B cell (primary cell): ENCODE data around the gene CXorf65. TPM values are rescaled to one million over a fixed set of nuclear protein-coding genes. Genes with fewer than 3 reads are reported as not detected.

Experiments used
- ATAC-seq: fragments of 200-7000 bp; cut with Tn5 transposase; one replicate; pipeline ENCODE4 v1.10.0; 2021; ENCODE audit warnings: low read depth, mild to moderate bottlenecking, moderate number of reproducible peaks, moderate library complexity
- CTCF ChIA-PET: fragments of 350-600 bp; sonication (Branson Sonifier 250); formaldehyde crosslinking; loops from one replicate; lab custom pipeline; 2021; ENCODE audit warnings: antibody characterized with exemption, inconsistent platforms; lab: Charles Lee
- POLR2A ChIA-PET: fragments of 350-600 bp; sonication (Branson Sonifier 250); formaldehyde crosslinking; loops from one replicate; lab custom pipeline; 2021; ENCODE audit warnings: antibody characterized with exemption; lab: Charles Lee
- DNase-seq: peaks from one replicate; pipeline ENCODE4 v3.0.0; 2013
- H2AFZ ChIP-seq: 2 replicates; pipeline ENCODE4 v1.6.1; 2012; ENCODE audit warnings: mild to moderate bottlenecking, low read depth, low read length; ENCODE audit not compliant: insufficient read depth, poor library complexity, severe bottlenecking
- H3K27ac ChIP-seq, 2 donors: 1 replicate in 1 of 2; 2 replicates in 1 of 2; pipeline ENCODE4 v1.5.1; 2012 to 2013; ENCODE audit warnings: low read length in 2 of 2, mild to moderate bottlenecking in 2 of 2, moderate library complexity in 1 of 2
- H3K27me3 ChIP-seq, 4 experiments: fragments of 200-600 bp in 1 of 4; sonication (generic) in 1 of 4; replicated peaks in 1 of 4; 1 replicate in 2 of 4; 2 replicates in 2 of 4; pipeline versions ENCODE4 v1.6.1 to v1.7.0; 2013 to 2016; ENCODE audit warnings: low read length in 3 of 4, mild to moderate bottlenecking in 2 of 4, mixed read lengths in 1 of 4, moderate library complexity in 1 of 4; ENCODE audit not compliant: insufficient read depth in 4 of 4, control insufficient read depth in 3 of 4; ENCODE audit errors: control extremely low read depth in 1 of 4
- H3K36me3 ChIP-seq, 2 experiments: replicated peaks in 1 of 2; 1 replicate in 1 of 2; 2 replicates in 1 of 2; pipeline versions ENCODE4 v1.6.1 to v1.7.1; 2013; ENCODE audit warnings: low read length in 1 of 2; ENCODE audit not compliant: insufficient read depth in 2 of 2, control insufficient read depth in 1 of 2; ENCODE audit errors: control extremely low read depth in 1 of 2, extremely low read depth in 1 of 2
- H3K4me1 ChIP-seq, 2 donors: fragments of 200-600 bp in 1 of 2; sonication (generic) in 1 of 2; 1 replicate in 1 of 2; 2 replicates in 1 of 2; pipeline versions ENCODE4 v1.5.1 to v1.6.1; 2013 to 2017; ENCODE audit warnings: low read length in 2 of 2; ENCODE audit not compliant: control insufficient read depth in 2 of 2, insufficient read depth in 2 of 2
- H3K4me2 ChIP-seq: replicated peaks from 2 replicates; pipeline ENCODE3; 2012; ENCODE audit warnings: mild to moderate bottlenecking, low read depth, low read length; ENCODE audit not compliant: poor library complexity, severe bottlenecking
- H3K4me3 ChIP-seq, 5 experiments: fragments of 200-600 bp in 1 of 5; sonication (generic) in 1 of 5; 1 replicate in 3 of 5; 2 replicates in 2 of 5; pipeline versions ENCODE4 v1.5.1 to v1.7.0; 2011 to 2016; ENCODE audit warnings: low read length in 4 of 5, mild to moderate bottlenecking in 4 of 5, low read depth in 2 of 5, control low read depth in 1 of 5, moderate library complexity in 1 of 5; ENCODE audit not compliant: insufficient read depth in 1 of 5; ENCODE audit errors: control extremely low read depth in 1 of 5, extremely low read depth in 1 of 5
- H3K79me2 ChIP-seq: fragments of 200-600 bp; sonication (generic); one replicate; pipeline ENCODE4 v1.6.0; 2016; ENCODE audit warnings: low read length; ENCODE audit not compliant: control insufficient read depth, insufficient read depth
- H3K9ac ChIP-seq: fragments of 200-600 bp; sonication (generic); 2 replicates; pipeline ENCODE4 v1.6.1; 2017; ENCODE audit warnings: mild to moderate bottlenecking, low read length, moderate library complexity
- H3K9me3 ChIP-seq, 3 donors: one replicate each; pipeline versions ENCODE4 v1.6.1 to v1.7.1; 2013; ENCODE audit warnings: low read length in 2 of 3; ENCODE audit not compliant: control insufficient read depth in 2 of 3, insufficient read depth in 1 of 3; ENCODE audit errors: control extremely low read depth in 1 of 3
- H4K20me1 ChIP-seq: 2 replicates; pipeline ENCODE4 v1.6.0; 2012; ENCODE audit warnings: mild to moderate bottlenecking, low read length; ENCODE audit not compliant: insufficient read depth, control insufficient read depth, poor library complexity, severe bottlenecking
- H3K27ac Mint-ChIP-seq: one replicate; pipeline ENCODE4 v1.8.0; 2021; ENCODE audit warnings: mixed read lengths
- H3K27me3 Mint-ChIP-seq: one replicate; pipeline ENCODE4 v1.8.0; 2021; ENCODE audit warnings: mixed read lengths
- H3K4me1 Mint-ChIP-seq: one replicate; pipeline ENCODE4 v1.8.0; 2021; ENCODE audit warnings: mixed read lengths
- H3K4me3 Mint-ChIP-seq: one replicate; pipeline ENCODE4 v1.8.0; 2021; ENCODE audit warnings: mixed read lengths
- H3K9me3 Mint-ChIP-seq: one replicate; pipeline ENCODE4 v1.8.0; 2022; ENCODE audit warnings: mixed read lengths; ENCODE audit not compliant: insufficient read depth
- EZH2 ChIP-seq: IDR thresholded peaks from 2 replicates; pipeline ENCODE4 v1.6.1; 2012; ENCODE audit warnings: borderline replicate concordance, low read depth, mild to moderate bottlenecking, moderate library complexity, low read length; ENCODE audit not compliant: insufficient read depth, poor library complexity, severe bottlenecking
- WGBS: methylation state at CpG from one replicate; pipeline ENCODE4 v1.1.5; 2013; ENCODE audit warnings: missing lambda C conversion rate; ENCODE audit not compliant: insufficient coverage; 5-methylcytosine and 5-hydroxymethylcytosine counted together
- intact Hi-C: fragments of 100-400 bp; cut with micrococcal nuclease; formaldehyde crosslinking; loops from one replicate; pipeline ENCODE4 v1.10.0; 2022
- polyA plus RNA-seq: library from polyadenylated mRNA; depleted of rRNA; stranded (reverse); fragments of >200 nt; gene quantifications from 2 replicates; pipeline ENCODE4 v1.2.3, GENCODE V29; 2012
- total RNA-seq, 2 donors: library from RNA; stranded (reverse); fragments of 120-200 nt in 1 of 2; gene quantifications; 1 replicate in 1 of 2; 2 replicates in 1 of 2; pipeline versions ENCODE4 v1.2.3 to v1.2.4, GENCODE V29; 2013 to 2022
- TF ChIP-seq, protein P1 (sequence below): fragments of 200-600 bp; IDR thresholded peaks from one replicate; pipeline ENCODE4 v1.8.0; 2022; ENCODE audit warnings: antibody characterized with exemption, mild to moderate bottlenecking

The CXorf65 gene
- total and polyA plus RNA-seq, 2 donors (not counting 1 experiment from before 2014, with no cell fraction given): 25.6 to 49.6 TPM

DNA sequence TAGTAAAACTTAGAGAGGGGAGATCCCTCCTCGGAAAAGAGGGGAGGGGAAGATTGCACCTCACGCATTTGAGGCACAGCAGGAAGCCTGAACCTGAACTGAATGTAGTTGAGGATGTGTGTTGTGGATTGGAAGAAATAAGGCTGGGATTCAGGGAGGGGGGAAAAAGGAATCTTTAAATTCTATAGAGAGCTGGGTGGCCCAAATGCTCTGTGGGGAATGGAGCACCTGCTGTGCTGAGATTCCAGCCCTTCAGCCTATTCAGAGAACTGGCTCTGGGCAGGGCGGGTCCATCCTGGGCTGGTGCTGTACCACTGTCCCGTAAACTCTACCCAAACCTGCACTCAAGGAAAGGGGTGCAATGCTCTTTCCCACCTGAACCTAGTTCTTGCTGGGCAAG lies 6.8 kb downstream of the CXorf65 start:
- ATAC-seq (no peak), DNase-seq (no peak)
- Histone ChIP-seq H3K9ac (no peak overlapping the region), H2AFZ (no peak overlapping the region), H3K79me2 (peaks cover 13% of the 10 kb centered on the region), H4K20me1 (no peaks in the 10 kb centered on the region), H3K27ac (no peak overlapping the region), H3K9me3 (no peaks in the 10 kb centered on the region), H3K36me3 (no peaks in the 10 kb centered on the region), H3K4me2 (no peak overlapping the region), H3K4me1 (peaks cover 34 to 49% of the 10 kb centered on the region in 2 donors), H3K27me3 (no peaks in the 10 kb centered on the region), H3K4me3 (no peak overlapping the region)
- Mint-ChIP-seq H3K4me3 (no peak overlapping the region), H3K27me3 (no peaks in the 10 kb centered on the region), H3K27ac (no peak overlapping the region), H3K4me1 (peaks cover 53% of the 10 kb centered on the region), H3K9me3 (no peaks in the 10 kb centered on the region)
- POLR2A ChIA-PET: interaction anchor here (0.7 to 0.8 kb wide), 3 partner anchors 12 to 82 kb away, joined by 3 to 4 read pairs (median 3); partner anchors contain the start of gene IL2RG
- 100% methylated on average over 2 of the region's 4 CpGs for WGBS
- intact Hi-C loops: loop anchor here (10.0 kb wide), 1 partner anchor 155 kb away; the partner anchor contains the start of gene ZMYM3
- TF ChIP-seq, protein P1, sequence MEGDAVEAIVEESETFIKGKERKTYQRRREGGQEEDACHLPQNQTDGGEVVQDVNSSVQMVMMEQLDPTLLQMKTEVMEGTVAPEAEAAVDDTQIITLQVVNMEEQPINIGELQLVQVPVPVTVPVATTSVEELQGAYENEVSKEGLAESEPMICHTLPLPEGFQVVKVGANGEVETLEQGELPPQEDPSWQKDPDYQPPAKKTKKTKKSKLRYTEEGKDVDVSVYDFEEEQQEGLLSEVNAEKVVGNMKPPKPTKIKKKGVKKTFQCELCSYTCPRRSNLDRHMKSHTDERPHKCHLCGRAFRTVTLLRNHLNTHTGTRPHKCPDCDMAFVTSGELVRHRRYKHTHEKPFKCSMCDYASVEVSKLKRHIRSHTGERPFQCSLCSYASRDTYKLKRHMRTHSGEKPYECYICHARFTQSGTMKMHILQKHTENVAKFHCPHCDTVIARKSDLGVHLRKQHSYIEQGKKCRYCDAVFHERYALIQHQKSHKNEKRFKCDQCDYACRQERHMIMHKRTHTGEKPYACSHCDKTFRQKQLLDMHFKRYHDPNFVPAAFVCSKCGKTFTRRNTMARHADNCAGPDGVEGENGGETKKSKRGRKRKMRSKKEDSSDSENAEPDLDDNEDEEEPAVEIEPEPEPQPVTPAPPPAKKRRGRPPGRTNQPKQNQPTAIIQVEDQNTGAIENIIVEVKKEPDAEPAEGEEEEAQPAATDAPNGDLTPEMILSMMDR: no peak
- TF ChIP-seq EZH2: no peak
- CTCF ChIA-PET: interaction anchor here (1.2 to 5.2 kb wide), 4 partner anchors 12 to 77 kb away, joined by 3 to 78 read pairs (median 28); partner anchors contain the start of genes IL2RG and MED12

- Mint-ChIP-seq H3K9me3 (no peaks in the 10 kb centered on the region), H3K4me3 (no peak overlapping the region), H3K27ac (no peak overlapping the region), H3K4me1 (peaks cover 46% of the 10 kb centered on the region), H3K27me3 (no peaks in the 10 kb centered on the region)
- Histone ChIP-seq H4K20me1 (no peaks in the 10 kb centered on the region), H3K79me2 (peaks cover 13% of the 10 kb centered on the region), H3K9me3 (no peaks in the 10 kb centered on the region), H2AFZ (no peak overlapping the region), H3K4me1 (peaks cover 27 to 42% of the 10 kb centered on the region in 2 donors), H3K36me3 (no peaks in the 10 kb centered on the region), H3K27ac (no peak overlapping the region), H3K9ac (no peak overlapping the region), H3K4me2 (no peak overlapping the region), H3K4me3 (no peak overlapping the region), H3K27me3 (no peaks in the 10 kb centered on the region)
- ATAC-seq: no peak
- TF ChIP-seq, protein P1: no peak
- no peak for TF ChIP-seq EZH2
- intact Hi-C loops: loop anchor here (1.0 to 10.0 kb wide), 5 partner anchors 12 to 156 kb away; partner anchors contain the start of genes IL2RG and ZMYM3
- POLR2A ChIA-PET: interaction anchor here (0.7 kb wide), 1 partner anchor 13 kb away, joined by 3 read pairs; the partner anchor contains the start of gene IL2RG
- DNase-seq: no peak
- CTCF ChIA-PET: interaction anchor here (1.2 to 5.2 kb wide), 4 partner anchors 13 to 78 kb away, joined by 3 to 78 read pairs (median 28); partner anchors contain the start of genes IL2RG and MED12
- 93% methylated on average over 3 of the region's 5 CpGs for WGBS
Measured at GRCh38 chrX:71098951-71099506, 7.5 kb downstream of the CXorf65 start.
